Sigmoid colon (tissue), 4 donors: ENCODE measurements around the gene GALNT14.

Experiments
- CTCF ChIP-seq, 4 experiments: fragments of 450-650 bp in 3 of 4; fragments of 200-600 bp in 1 of 4; IDR thresholded peaks; one replicate each; pipeline ENCODE4 v1.5.1; 2016 to 2019; ENCODE audit warnings: antibody characterized with exemption in 4 of 4, mild to moderate bottlenecking in 3 of 4, moderate library complexity in 2 of 4
- EP300 ChIP-seq, 4 donors: sonication (generic); formaldehyde crosslinking; IDR thresholded peaks; one replicate each; pipeline ENCODE4 v1.6.1; 2017; ENCODE audit warnings: antibody characterized with exemption in 4 of 4

- TF ChIP-seq CTCF (IDR thresholded peaks at IDR 0.05) (no peak), EP300 (IDR thresholded peaks at IDR 0.05) (no peak)
Measured at GRCh38 chr2:30869988-30870387, 268.3 kb downstream of the GALNT14 start.
